ENCODE results near the gene FMO3. TPM values are rescaled to one million over a fixed set of nuclear protein-coding genes. Genes with fewer than 3 reads are reported as not detected.

Gene FMO3
- total and polyA plus RNA-seq, 2 donors (not counting 1 experiment from before 2014, with no cell fraction given), result 76.3 to 148 TPM

DNA sequence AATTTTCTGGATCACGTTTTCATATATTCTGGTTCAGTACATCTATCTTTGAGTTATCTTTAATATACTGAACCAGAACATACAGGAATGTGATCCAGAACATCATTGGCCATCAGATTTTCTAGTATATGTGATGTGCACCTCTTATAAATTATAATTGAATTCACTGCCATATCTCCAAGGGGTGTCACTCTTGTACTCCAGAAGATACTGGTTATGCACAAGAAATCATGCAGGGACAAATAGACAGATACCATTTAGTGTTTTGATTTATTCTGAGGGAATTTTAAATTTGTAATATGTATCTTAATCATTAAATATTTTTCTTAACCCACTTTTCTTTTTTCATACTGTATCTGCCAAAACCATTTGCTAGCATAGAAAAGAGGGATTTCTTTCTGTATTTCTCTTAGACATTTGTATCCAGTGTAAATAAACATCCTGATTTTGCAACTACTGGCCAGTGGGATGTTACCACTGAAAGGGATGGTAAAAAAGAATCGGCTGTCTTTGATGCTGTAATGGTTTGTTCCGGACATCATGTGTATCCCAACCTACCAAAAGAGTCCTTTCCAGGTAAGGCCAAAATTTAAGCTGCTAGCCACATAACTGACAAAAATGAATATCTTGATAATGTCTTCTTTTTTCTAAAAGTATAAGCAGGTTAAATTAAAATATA, 16.7 kb downstream of the FMO3 start:
- Histone ChIP-seq H3K4me1 (ENCODE audit: control insufficient read depth, extremely low read depth, insufficient read depth, low read length) (peaks cover 4% of the 10 kb centered on the region), H3K79me2 (ENCODE audit: control insufficient read depth, insufficient read depth, low read length) (no peaks in the 10 kb centered on the region), H3K9ac (ENCODE audit: insufficient read depth, low read length) (no peak overlapping the region), H2AFZ (ENCODE audit: low read length) (no peak overlapping the region), H3K36me3 (ENCODE audit: control insufficient read depth, insufficient read depth, low read length) (no peaks in the 10 kb centered on the region), H3K4me2 (ENCODE audit: extremely low read depth, insufficient read depth, low read length) (no peak overlapping the region), H3K9me3 (ENCODE audit: control insufficient read depth, insufficient read depth, low read depth, low read length) (no peaks in the 10 kb centered on the region), H4K20me1 (ENCODE audit: control insufficient read depth, extremely low read depth, insufficient read depth, low read length) (no peaks in the 10 kb centered on the region), H3K4me3 (replicated peaks in 1 of 4; ENCODE audit: control extremely low read depth in 1 of 4, insufficient read depth in 1 of 4, low read depth in 3 of 4, low read length in 4 of 4) (no peak overlapping the region), H3K27me3 (ENCODE audit: control insufficient read depth, insufficient read depth, low read length) (no peaks in the 10 kb centered on the region), H3K27ac (ENCODE audit: insufficient read depth, low read length) (no peak overlapping the region)
- peak in 1 of 2 donors; percentile 71 for DNase-seq (ENCODE audit: low read depth in 2 of 2)
- TF ChIP-seq EZH2 (IDR thresholded peaks at IDR 0.05; ENCODE audit: low read length, missing control alignments) (no peak), CTCF (conservative IDR thresholded peaks at IDR 0.05 in 1 of 2, IDR thresholded peaks at IDR 0.05 in 1 of 2; ENCODE audit: low read depth in 1 of 2, low read length in 2 of 2) (no peak)

GRCh38 chr1:171107969-171108368, 17.3 kb downstream of the FMO3 start:
- no peaks in the 10 kb centered on the region for H3K27me3 ChIP-seq (ENCODE audit: control insufficient read depth, insufficient read depth, low read length)
- H3K4me2 ChIP-seq (ENCODE audit: extremely low read depth, insufficient read depth, low read length), result no peak overlapping the region
- H2AFZ ChIP-seq (ENCODE audit: low read length), result no peak overlapping the region
- H3K4me3 ChIP-seq (replicated peaks in 1 of 4; ENCODE audit: control extremely low read depth in 1 of 4, insufficient read depth in 1 of 4, low read depth in 3 of 4, low read length in 4 of 4), result peak overlapping the region in 1 of 4 experiments; percentile 9
- H3K9me3 ChIP-seq (ENCODE audit: control insufficient read depth, insufficient read depth, low read depth, low read length), result no peaks in the 10 kb centered on the region
- H3K36me3 ChIP-seq (ENCODE audit: control insufficient read depth, insufficient read depth, low read length), result no peaks in the 10 kb centered on the region
- TF ChIP-seq EZH2 (IDR thresholded peaks at IDR 0.05; ENCODE audit: low read length, missing control alignments), result no peak
- TF ChIP-seq CTCF (conservative IDR thresholded peaks at IDR 0.05 in 1 of 2, IDR thresholded peaks at IDR 0.05 in 1 of 2; ENCODE audit: low read depth in 1 of 2, low read length in 2 of 2), result no peak
- no peaks in the 10 kb centered on the region for H4K20me1 ChIP-seq (ENCODE audit: control insufficient read depth, extremely low read depth, insufficient read depth, low read length)
- no peak overlapping the region for H3K9ac ChIP-seq (ENCODE audit: insufficient read depth, low read length)
- H3K27ac ChIP-seq (ENCODE audit: insufficient read depth, low read length), result no peak overlapping the region
- H3K79me2 ChIP-seq (ENCODE audit: control insufficient read depth, insufficient read depth, low read length), result no peaks in the 10 kb centered on the region
- DNase-seq (ENCODE audit: low read depth in 2 of 2), result no peak
- peaks cover 5% of the 10 kb centered on the region for H3K4me1 ChIP-seq (ENCODE audit: control insufficient read depth, extremely low read depth, insufficient read depth, low read length)

- H4K20me1 ChIP-seq (ENCODE audit: control insufficient read depth, extremely low read depth, insufficient read depth, low read length), result no peaks in the 10 kb centered on the region
- H3K27ac ChIP-seq (ENCODE audit: insufficient read depth, low read length), result no peak overlapping the region
- H3K9ac ChIP-seq (ENCODE audit: insufficient read depth, low read length), result no peak overlapping the region
- H3K4me3 ChIP-seq (replicated peaks in 1 of 4; ENCODE audit: control extremely low read depth in 1 of 4, insufficient read depth in 1 of 4, low read depth in 3 of 4, low read length in 4 of 4), result no peak overlapping the region
- peaks cover 10% of the 10 kb centered on the region for H3K4me1 ChIP-seq (ENCODE audit: control insufficient read depth, extremely low read depth, insufficient read depth, low read length)
- DNase-seq (ENCODE audit: low read depth in 2 of 2), result no peak
- no peaks in the 10 kb centered on the region for H3K27me3 ChIP-seq (ENCODE audit: control insufficient read depth, insufficient read depth, low read length)
- no peaks in the 10 kb centered on the region for H3K79me2 ChIP-seq (ENCODE audit: control insufficient read depth, insufficient read depth, low read length)
- no peak overlapping the region for H3K4me2 ChIP-seq (ENCODE audit: extremely low read depth, insufficient read depth, low read length)
- H3K36me3 ChIP-seq (ENCODE audit: control insufficient read depth, insufficient read depth, low read length), result no peaks in the 10 kb centered on the region
- H2AFZ ChIP-seq (ENCODE audit: low read length), result no peak overlapping the region
- TF ChIP-seq CTCF (conservative IDR thresholded peaks at IDR 0.05 in 1 of 2, IDR thresholded peaks at IDR 0.05 in 1 of 2; ENCODE audit: low read depth in 1 of 2, low read length in 2 of 2) (no peak), EZH2 (IDR thresholded peaks at IDR 0.05; ENCODE audit: low read length, missing control alignments) (no peak)
- no peaks in the 10 kb centered on the region for H3K9me3 ChIP-seq (ENCODE audit: control insufficient read depth, insufficient read depth, low read depth, low read length)
Measured at GRCh38 chr1:171109966-171110365, 19.3 kb downstream of the FMO3 start.
